Neural cell (in vitro differentiated cells): ENCODE data around the gene PTGER3. TPM values are rescaled to one million over a fixed set of nuclear protein-coding genes. Genes with fewer than 3 reads are reported as not detected.

Source experiments
- H2AFZ ChIP-seq: fragments of 200-600, 300-800 bp; sonication (generic), shearing (Covaris generic); 2 replicates; pipeline ENCODE4 v1.6.0; 2014; ENCODE audit warnings: low read depth, mild to moderate bottlenecking, antibody characterized with exemption, low read length, moderate library complexity
- H3F3A ChIP-seq: fragments of 200-600 bp; shearing (Covaris generic); 2 replicates; pipeline ENCODE4 v1.6.1; 2016; ENCODE audit warnings: mild to moderate bottlenecking, moderate library complexity, mixed read lengths, antibody characterized with exemption, low read length; ENCODE audit not compliant: insufficient read depth, poor library complexity, severe bottlenecking
- H3K27ac ChIP-seq: fragments of 200-600, 300-800 bp; sonication (generic), shearing (Covaris generic); 2 replicates; pipeline ENCODE4 v1.5.1; 2014; ENCODE audit warnings: mild to moderate bottlenecking, low read length, moderate library complexity
- H3K27me3 ChIP-seq: fragments of 300-800, 200-600 bp; sonication (generic), shearing (Covaris generic); 2 replicates; pipeline ENCODE4 v1.6.0; 2014; ENCODE audit warnings: mild to moderate bottlenecking, low read depth, low read length, moderate library complexity; ENCODE audit not compliant: insufficient read depth
- H3K36me3 ChIP-seq: fragments of 300-800, 200-600 bp; sonication (generic), shearing (Covaris generic); 2 replicates; pipeline ENCODE4 v1.5.1; 2014; ENCODE audit warnings: mild to moderate bottlenecking, antibody characterized with exemption, low read length, moderate library complexity; ENCODE audit not compliant: insufficient read depth
- H3K4me2 ChIP-seq: fragments of 300-800, 200-600 bp; sonication (generic), shearing (Covaris generic); 2 replicates; pipeline ENCODE4 v1.6.0; 2014; ENCODE audit warnings: mild to moderate bottlenecking, low read length
- H3K4me3 ChIP-seq: fragments of 300-800, 200-600 bp; sonication (generic), shearing (Covaris generic); 2 replicates; pipeline ENCODE4 v1.5.1; 2014; ENCODE audit warnings: mild to moderate bottlenecking, low read length, moderate library complexity
- H3K79me2 ChIP-seq: fragments of 200-600 bp; shearing (Covaris generic); replicated peaks from 2 replicates; pipeline ENCODE4 v1.6.0; 2014; ENCODE audit warnings: mild to moderate bottlenecking, low read length, moderate library complexity; ENCODE audit not compliant: insufficient read depth
- H3K9ac ChIP-seq: fragments of 300-800, 200-600 bp; sonication (generic), shearing (Covaris generic); 2 replicates; pipeline ENCODE4 v1.6.1; 2016; ENCODE audit warnings: mild to moderate bottlenecking, low read length, mixed read lengths
- H3K9me2 ChIP-seq: fragments of 200-600 bp; shearing (Covaris generic); 2 replicates; pipeline ENCODE4 v1.6.1; 2016; ENCODE audit warnings: mild to moderate bottlenecking, low read length, mixed read lengths; ENCODE audit not compliant: insufficient read depth
- H3K9me3 ChIP-seq: fragments of 200-600, 300-800 bp; sonication (generic), shearing (Covaris generic); 2 replicates; pipeline ENCODE4 v1.6.1; 2016; ENCODE audit warnings: mild to moderate bottlenecking, mixed run types, low read length, moderate library complexity, mixed read lengths
- H4K20me1 ChIP-seq: fragments of 200-600 bp; shearing (Covaris generic); 2 replicates; pipeline ENCODE4 v1.6.1; 2016; ENCODE audit warnings: mild to moderate bottlenecking, mixed run types; ENCODE audit not compliant: insufficient read depth
- CTCF ChIP-seq: fragments of 450-650 bp; IDR thresholded peaks from 2 replicates; pipeline ENCODE4 v1.5.1; 2014; ENCODE audit warnings: antibody characterized with exemption, mild to moderate bottlenecking, moderate library complexity; ENCODE audit not compliant: poor library complexity, severe bottlenecking
- EP300 ChIP-seq: fragments of 450-650 bp; conservative IDR thresholded peaks from 2 replicates; pipeline ENCODE4 v1.6.1; 2014; ENCODE audit warnings: antibody characterized with exemption, mild to moderate bottlenecking, moderate library complexity; ENCODE audit not compliant: poor library complexity, severe bottlenecking
- EZH2 ChIP-seq: fragments of 200-600, 300-800 bp; shearing (Covaris generic), sonication (generic); IDR thresholded peaks from 2 replicates; pipeline ENCODE4 v1.6.1; 2014; ENCODE audit warnings: antibody characterized with exemption, low read length, borderline replicate concordance, mild to moderate bottlenecking; ENCODE audit not compliant: insufficient read depth, poor library complexity, severe bottlenecking
- MXI1 ChIP-seq: fragments of 450-650 bp; conservative IDR thresholded peaks from 2 replicates; pipeline ENCODE4 v1.6.1; 2014; ENCODE audit warnings: antibody characterized with exemption, mild to moderate bottlenecking; ENCODE audit not compliant: poor library complexity, severe bottlenecking
- POLR2AphosphoS5 ChIP-seq: IDR thresholded peaks from 2 replicates; pipeline ENCODE4 v1.6.1; 2012
- RAD21 ChIP-seq: fragments of 450-650 bp; conservative IDR thresholded peaks from 2 replicates; pipeline ENCODE4 v1.6.1; 2014; ENCODE audit warnings: antibody characterized with exemption, mild to moderate bottlenecking, moderate library complexity
- SMC3 ChIP-seq: fragments of 450-650 bp; conservative IDR thresholded peaks from 2 replicates; pipeline ENCODE4 v1.6.1; 2014; ENCODE audit warnings: antibody characterized with exemption, mild to moderate bottlenecking, moderate library complexity; ENCODE audit not compliant: poor library complexity
- TAF1 ChIP-seq: IDR thresholded peaks from 2 replicates; pipeline ENCODE4 v1.6.1; 2012; ENCODE audit warnings: low read depth
- polyA plus RNA-seq: library from polyadenylated mRNA; depleted of rRNA; stranded (reverse); fragments of >200 nt; gene quantifications from 2 replicates; pipeline ENCODE4 v1.2.3, GENCODE V29; 2014
- TF ChIP-seq, protein P1 (sequence below): IDR thresholded peaks from 2 replicates; pipeline ENCODE4 v1.6.1; 2012; ENCODE audit warnings: borderline replicate concordance

PTGER3 gene
- polyA plus RNA-seq, 1 donor from 2014 or later, result 1.7 TPM

DNA sequence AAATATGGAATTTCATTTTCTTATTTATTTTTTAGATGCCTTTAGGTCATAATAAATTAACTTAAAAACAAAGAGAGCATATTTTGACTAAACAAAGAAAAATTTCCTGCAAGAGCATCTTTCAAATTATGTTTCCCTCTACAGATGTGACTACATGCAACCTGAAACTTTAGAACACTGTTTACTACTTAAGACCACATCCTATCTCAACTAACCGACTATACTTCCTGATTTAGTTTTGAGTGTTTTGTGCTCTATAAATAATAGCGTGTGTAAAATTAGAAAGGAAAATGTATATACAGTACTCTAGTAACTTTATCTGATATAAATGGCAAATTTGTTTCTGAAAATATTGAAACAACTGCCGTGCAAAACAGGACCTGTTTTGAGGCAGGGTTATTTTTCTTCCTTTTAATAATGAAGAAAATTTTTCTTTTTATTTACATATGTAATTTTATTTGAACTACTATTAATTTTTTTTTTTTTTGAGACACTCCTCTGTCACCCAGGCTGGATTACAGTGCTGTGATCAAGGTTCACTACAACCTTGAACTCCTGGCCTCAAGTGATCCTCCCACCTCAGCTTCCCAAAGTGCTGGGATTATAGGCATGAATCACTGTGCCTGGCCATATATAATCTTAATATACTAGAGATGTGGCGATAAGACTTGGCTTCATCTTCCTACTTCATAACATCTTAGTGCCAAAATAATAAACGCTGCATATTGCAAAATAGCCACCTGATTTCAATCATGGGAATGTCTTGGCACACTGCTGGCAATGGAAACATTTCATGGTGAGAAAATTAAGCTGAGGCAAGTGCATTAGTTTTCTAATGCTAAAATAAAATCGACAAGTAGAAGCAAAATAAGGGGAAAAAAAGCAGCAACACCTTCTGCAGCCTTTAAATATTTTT lies 21.0 kb upstream of the PTGER3 start:
- no peaks in the 10 kb centered on the region for H3K79me2 ChIP-seq
- no peaks in the 10 kb centered on the region for H4K20me1 ChIP-seq
- H3K27me3 ChIP-seq, result no peaks in the 10 kb centered on the region
- no peaks in the 10 kb centered on the region for H3F3A ChIP-seq
- no peak overlapping the region for H3K4me3 ChIP-seq
- no peak overlapping the region for H3K27ac ChIP-seq
- H3K36me3 ChIP-seq, result peaks cover 22% of the 10 kb centered on the region
- no peak overlapping the region for H3K4me2 ChIP-seq
- no peak overlapping the region for H3K9ac ChIP-seq
- no peak overlapping the region for H2AFZ ChIP-seq
- no peaks in the 10 kb centered on the region for H3K9me3 ChIP-seq
- TF ChIP-seq EP300 (no peak), TAF1 (no peak), EZH2 (no peak), CTCF (no peak), RAD21 (no peak), MXI1 (no peak), POLR2AphosphoS5 (no peak), SMC3 (no peak)
- TF ChIP-seq, protein P1, sequence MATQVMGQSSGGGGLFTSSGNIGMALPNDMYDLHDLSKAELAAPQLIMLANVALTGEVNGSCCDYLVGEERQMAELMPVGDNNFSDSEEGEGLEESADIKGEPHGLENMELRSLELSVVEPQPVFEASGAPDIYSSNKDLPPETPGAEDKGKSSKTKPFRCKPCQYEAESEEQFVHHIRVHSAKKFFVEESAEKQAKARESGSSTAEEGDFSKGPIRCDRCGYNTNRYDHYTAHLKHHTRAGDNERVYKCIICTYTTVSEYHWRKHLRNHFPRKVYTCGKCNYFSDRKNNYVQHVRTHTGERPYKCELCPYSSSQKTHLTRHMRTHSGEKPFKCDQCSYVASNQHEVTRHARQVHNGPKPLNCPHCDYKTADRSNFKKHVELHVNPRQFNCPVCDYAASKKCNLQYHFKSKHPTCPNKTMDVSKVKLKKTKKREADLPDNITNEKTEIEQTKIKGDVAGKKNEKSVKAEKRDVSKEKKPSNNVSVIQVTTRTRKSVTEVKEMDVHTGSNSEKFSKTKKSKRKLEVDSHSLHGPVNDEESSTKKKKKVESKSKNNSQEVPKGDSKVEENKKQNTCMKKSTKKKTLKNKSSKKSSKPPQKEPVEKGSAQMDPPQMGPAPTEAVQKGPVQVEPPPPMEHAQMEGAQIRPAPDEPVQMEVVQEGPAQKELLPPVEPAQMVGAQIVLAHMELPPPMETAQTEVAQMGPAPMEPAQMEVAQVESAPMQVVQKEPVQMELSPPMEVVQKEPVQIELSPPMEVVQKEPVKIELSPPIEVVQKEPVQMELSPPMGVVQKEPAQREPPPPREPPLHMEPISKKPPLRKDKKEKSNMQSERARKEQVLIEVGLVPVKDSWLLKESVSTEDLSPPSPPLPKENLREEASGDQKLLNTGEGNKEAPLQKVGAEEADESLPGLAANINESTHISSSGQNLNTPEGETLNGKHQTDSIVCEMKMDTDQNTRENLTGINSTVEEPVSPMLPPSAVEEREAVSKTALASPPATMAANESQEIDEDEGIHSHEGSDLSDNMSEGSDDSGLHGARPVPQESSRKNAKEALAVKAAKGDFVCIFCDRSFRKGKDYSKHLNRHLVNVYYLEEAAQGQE, result no peak
- H3K9me2 ChIP-seq, result no peaks in the 10 kb centered on the region

DNA sequence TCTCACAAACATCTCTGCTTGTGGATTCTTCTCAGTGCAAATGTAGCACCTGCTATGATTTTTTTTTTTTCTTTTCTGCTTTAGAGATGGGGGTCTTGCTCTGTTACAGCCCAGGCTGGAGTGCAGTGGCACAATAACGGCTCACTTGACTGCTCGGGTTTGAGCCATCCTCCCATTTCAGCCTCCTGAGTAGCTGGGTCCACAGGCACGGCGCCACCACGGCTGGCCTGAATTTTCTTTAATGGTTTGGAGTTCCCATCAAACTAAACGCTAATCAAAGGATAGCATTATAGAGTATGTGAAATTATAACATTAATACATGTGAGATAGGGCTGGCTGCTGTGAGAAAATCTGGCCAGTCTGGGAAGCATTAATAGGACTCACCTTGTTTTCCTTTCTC lies 7.2 kb upstream of the PTGER3 start:
- Histone ChIP-seq H3K9ac (no peak overlapping the region), H3K36me3 (no peaks in the 10 kb centered on the region), H3K27me3 (no peaks in the 10 kb centered on the region), H3K4me2 (no peak overlapping the region), H3K27ac (no peak overlapping the region), H3K9me2 (no peaks in the 10 kb centered on the region), H3K4me3 (no peak overlapping the region), H3K9me3 (no peaks in the 10 kb centered on the region), H3K79me2 (no peaks in the 10 kb centered on the region), H4K20me1 (no peaks in the 10 kb centered on the region), H2AFZ (no peak overlapping the region), H3F3A (no peaks in the 10 kb centered on the region)
- TF ChIP-seq, protein P1, result no peak
